K562 (cell line): ENCODE data around the gene RPL15. TPM values are rescaled to one million over a fixed set of nuclear protein-coding genes. Genes with fewer than 3 reads are reported as not detected.

Experiments
- ATAC-seq: fragments of 200-7000 bp; cut with Tn5 transposase; 3 replicates; pipeline ENCODE4 v1.9.1; 2020; ENCODE audit warnings: moderate library complexity
- BruUV-seq: library from RNA; stranded (reverse); fragments of 400-500 nt; replicated peaks from 2 replicates; lab custom pipeline; 2021; lab: Mats Ljungman, UMichigan
- CTCF ChIA-PET: fragments of 300-600 bp; formaldehyde crosslinking; extraction: SDS; loops from one replicate; lab custom pipeline; 2021; ENCODE audit warnings: low intra/inter-chr PET ratio; lab: Yijun Ruan, JAX
- POLR2A ChIA-PET: fragments of 300-600, 350-650 bp; sonication (Branson Sonifier 250); formaldehyde crosslinking; extraction: SDS; loops from one replicate; lab custom pipeline; 2021; ENCODE audit warnings: antibody characterized with exemption, inconsistent platforms; lab: Yijun Ruan, JAX
- DNase-seq, 4 experiments: peaks; one replicate each; pipeline versions ENCODE4 v3.0.0 to v3.0.0-alpha.2; 2011 to 2018; ENCODE audit warnings: low spot score in 3 of 4, mixed read lengths in 3 of 4; ENCODE audit errors: extremely low read depth in 1 of 4
- FAIRE-seq: peaks from 2 replicates; lab custom pipeline; 2011; peaks lifted over from hg19 to GRCh38; lab: Jason Lieb, UNC
- H2AFZ ChIP-seq: 2 replicates; pipeline ENCODE4 v1.6.0; 2011; ENCODE audit warnings: low read depth, low read length, control low read depth, inconsistent platforms
- H3K27ac ChIP-seq: fragments of 200-600 bp; 3 replicates; pipeline ENCODE4 v1.8.0; 2011; ENCODE audit warnings: low read depth, mild to moderate bottlenecking, control low read depth, inconsistent platforms, low read length, moderate library complexity, mixed read lengths; ENCODE audit errors: extremely low read depth
- H3K27me3 ChIP-seq, 2 experiments: fragments of 300-600 bp in 1 of 2; 2 replicates in 1 of 2; 3 replicates in 1 of 2; pipeline versions ENCODE4 v1.6.0 to v1.8.0; 2011; ENCODE audit warnings: inconsistent platforms in 2 of 2, low read length in 2 of 2, mild to moderate bottlenecking in 1 of 2, mixed read lengths in 1 of 2, moderate library complexity in 1 of 2; ENCODE audit not compliant: control insufficient read depth in 2 of 2, insufficient read depth in 2 of 2
- H3K36me3 ChIP-seq: fragments of 300-600 bp; 3 replicates; pipeline ENCODE4 v1.8.0; 2011; ENCODE audit warnings: mild to moderate bottlenecking, low read length, inconsistent platforms; ENCODE audit not compliant: control insufficient read depth, insufficient read depth
- H3K4me1 ChIP-seq, 2 experiments: fragments of 200-600 bp in 1 of 2; replicated peaks in 1 of 2; 2 replicates in 1 of 2; 3 replicates in 1 of 2; pipeline versions ENCODE4 v1.5.1 to v1.8.0; 2011; ENCODE audit warnings: inconsistent platforms in 2 of 2, low read length in 2 of 2, mild to moderate bottlenecking in 1 of 2, mixed read lengths in 1 of 2, moderate library complexity in 1 of 2; ENCODE audit not compliant: control insufficient read depth in 2 of 2, insufficient read depth in 2 of 2
- H3K4me2 ChIP-seq: 2 replicates; pipeline ENCODE4 v1.6.1; 2011; ENCODE audit warnings: low read length, control low read depth, inconsistent platforms, mixed read lengths; ENCODE audit not compliant: insufficient read depth
- H3K4me3 ChIP-seq: fragments of 200-600 bp; sonication (generic), shearing (Covaris generic); 2 replicates; pipeline ENCODE4 v1.5.1; 2016; ENCODE audit warnings: control low read depth, inconsistent platforms
- H3K79me2 ChIP-seq: fragments of 200-600 bp; 3 replicates; pipeline ENCODE4 v1.8.0; 2011; ENCODE audit warnings: low read length, inconsistent platforms; ENCODE audit not compliant: control insufficient read depth, insufficient read depth
- H3K9ac ChIP-seq, 2 experiments: 2 replicates each; pipeline versions ENCODE4 v1.6.0 to v1.6.1; 2011; ENCODE audit warnings: low read depth in 2 of 2, low read length in 2 of 2, control low read depth in 1 of 2, inconsistent platforms in 1 of 2, mild to moderate bottlenecking in 1 of 2, mixed read lengths in 1 of 2; ENCODE audit not compliant: insufficient read depth in 1 of 2
- H3K9me1 ChIP-seq: one replicate; pipeline ENCODE4 v1.6.0; 2011; ENCODE audit warnings: inconsistent platforms, mild to moderate bottlenecking, low read length, moderate library complexity; ENCODE audit not compliant: control insufficient read depth, insufficient read depth
- H3K9me3 ChIP-seq: replicated peaks from 2 replicates; pipeline ENCODE4 v1.5.1; 2011; ENCODE audit warnings: low read depth, low read length, inconsistent platforms; ENCODE audit not compliant: control insufficient read depth, insufficient read depth
- H4K20me1 ChIP-seq: replicated peaks from 2 replicates; pipeline ENCODE4 v1.6.1; 2011; ENCODE audit warnings: low read length, inconsistent platforms, mixed read lengths; ENCODE audit not compliant: control insufficient read depth, insufficient read depth
- CCNT2 ChIP-seq: IDR thresholded peaks from 2 replicates; pipeline ENCODE4 v1.6.1; 2011; ENCODE audit warnings: borderline replicate concordance, low read depth, mild to moderate bottlenecking, moderate library complexity, mixed read lengths, low read length; ENCODE audit not compliant: insufficient read length; ENCODE audit errors: extremely low read depth
- E2F4 ChIP-seq: sonication (generic); formaldehyde crosslinking; IDR thresholded peaks from 2 replicates; pipeline ENCODE4 v1.8.0; 2022; ENCODE audit warnings: mild to moderate bottlenecking, low read depth, missing genetic modification reagents
- E2F6 ChIP-seq, 2 experiments: IDR thresholded peaks; 2 replicates each; pipeline ENCODE4 v1.6.1; 2011; ENCODE audit warnings: borderline replicate concordance in 1 of 2, control low read depth in 1 of 2, low read depth in 1 of 2, low read length in 1 of 2, mild to moderate bottlenecking in 1 of 2, mixed read lengths in 1 of 2, moderate library complexity in 1 of 2; ENCODE audit not compliant: insufficient read depth in 1 of 2, insufficient read length in 1 of 2, poor library complexity in 1 of 2, severe bottlenecking in 1 of 2; ENCODE audit errors: extremely low read depth in 1 of 2
- ELF4 ChIP-seq: fragments of 450-650 bp; formaldehyde crosslinking; IDR thresholded peaks from 2 replicates; pipeline ENCODE4 v1.4.0; 2022; ENCODE audit warnings: missing genetic modification characterization
- FOXK1 ChIP-seq: sonication (generic); formaldehyde crosslinking; IDR thresholded peaks from 2 replicates; pipeline ENCODE4 v1.8.0; 2022; ENCODE audit warnings: missing genetic modification reagents, mild to moderate bottlenecking, borderline replicate concordance
- KAT2B ChIP-seq: IDR thresholded peaks from one replicate; pipeline ENCODE4 v1.6.1; 2012; ENCODE audit warnings: low read depth, mild to moderate bottlenecking, control low read depth, inconsistent platforms, low read length, moderate library complexity
- POLR2A ChIP-seq: fragments of 450-650 bp; conservative IDR thresholded peaks from 2 replicates; pipeline ENCODE4 v1.6.1; 2016
- RBM39 ChIP-seq: fragments of 200-400 bp; formaldehyde crosslinking; optimal IDR thresholded peaks from 2 replicates; pipeline ENCODE3; 2018; ENCODE audit warnings: low read depth, low read length
- SIX5 ChIP-seq, 2 experiments: IDR thresholded peaks; 2 replicates each; pipeline ENCODE4 v1.6.1; 2011; ENCODE audit warnings: low read length in 2 of 2, borderline replicate concordance in 1 of 2, low read depth in 1 of 2, mild to moderate bottlenecking in 1 of 2, moderate library complexity in 1 of 2; ENCODE audit not compliant: insufficient read depth in 1 of 2
- SRF ChIP-seq, 2 experiments: fragments of 250-450, 450-650 bp in 1 of 2; sonication (Bioruptor Pico) in 1 of 2; sonication (generic) in 1 of 2; formaldehyde crosslinking; IDR thresholded peaks; 2 replicates each; pipeline versions ENCODE4 v1.5.0 to v1.5.1; 2020 to 2022; ENCODE audit warnings: mild to moderate bottlenecking in 1 of 2, missing genetic modification reagents in 1 of 2
- TCFL5 ChIP-seq: fragments of 250-450 bp; sonication (Bioruptor Pico); conservative IDR thresholded peaks from 2 replicates; pipeline ENCODE4 v1.6.1; 2021; ENCODE audit warnings: mild to moderate bottlenecking, moderate library complexity, matching md5 sums
- TSC22D4 ChIP-seq: fragments of 450-650 bp; IDR thresholded peaks from 2 replicates; pipeline ENCODE4 v1.6.1; 2016; ENCODE audit warnings: missing genetic modification characterization, missing biosample characterization, control low read depth
- XRCC3 ChIP-seq: fragments of 450-650 bp; IDR thresholded peaks from 2 replicates; pipeline ENCODE4 v1.6.1; 2017; ENCODE audit warnings: mild to moderate bottlenecking, moderate library complexity
- ZC3H4 ChIP-seq: sonication (generic); formaldehyde crosslinking; IDR thresholded peaks from 2 replicates; pipeline ENCODE4 v1.9.0; 2021; ENCODE audit warnings: missing genetic modification reagents, borderline replicate concordance
- ZHX1 ChIP-seq: fragments of 150-350 bp; conservative IDR thresholded peaks from 2 replicates; pipeline ENCODE4 v1.6.1; 2014; ENCODE audit warnings: low read length
- ZNF124 ChIP-seq: sonication (generic); formaldehyde crosslinking; IDR thresholded peaks from 2 replicates; pipeline ENCODE4 v1.8.1; 2022; ENCODE audit warnings: missing genetic modification reagents
- ZNF184 ChIP-seq: sonication (generic); formaldehyde crosslinking; IDR thresholded peaks from 2 replicates; pipeline ENCODE4 v1.5.0; 2020; ENCODE audit warnings: missing genetic modification reagents
- ZNF696 ChIP-seq: fragments of 250-450 bp; sonication (Bioruptor Pico); conservative IDR thresholded peaks from 2 replicates; pipeline ENCODE4 v1.4.0; 2020; ENCODE audit warnings: mild to moderate bottlenecking, moderate library complexity
- WGBS: fragments of 100-300 bp; shearing (Covaris generic); methylation state at CpG from one replicate; pipeline ENCODE4 v1.1.6; 2016; ENCODE audit warnings: low coverage, mixed read lengths; ENCODE audit not compliant: insufficient coverage; ENCODE audit errors: missing lambda C conversion rate; 5-methylcytosine and 5-hydroxymethylcytosine counted together
- in situ Hi-C: fragments of 300-500 bp; cut with MboI; formaldehyde crosslinking; loops from 4 replicates; pipeline ENCODE4 v1.15.0; 2018; ENCODE audit warnings: inconsistent platforms, mixed read lengths
- intact Hi-C: fragments of 100-400 bp; cut with micrococcal nuclease; formaldehyde crosslinking; loops from 2 replicates; pipeline ENCODE4 v1.14.2; 2022
- polyA plus RNA-seq, 8 experiments: library from polyadenylated mRNA; depleted of rRNA in 4 of 8; stranded (reverse) in 5 of 8; unstranded in 3 of 8; fragments of >200 nt; fragmentation: Nextera tagmentation in 2 of 8; fragmentation: Illumina TruSeq in 1 of 8; extraction: Ambion mirVana in 2 of 8; extraction: Trizol in 1 of 8; gene quantifications; 2 replicates each; pipeline versions ENCODE4 v1.2.1 to v1.2.3, GENCODE V29; 2011 to 2014; ENCODE audit warnings: inconsistent platforms in 1 of 8, missing spikeins in 1 of 8
- total RNA-seq, 7 experiments: library from RNA; depleted of rRNA in 6 of 7; stranded (reverse); fragments of >200 nt in 6 of 7; fragmentation: Illumina TruSeq in 2 of 7; extraction: Trizol in 2 of 7; gene quantifications; 2 replicates each; pipeline versions ENCODE4 v1.2.1 to v1.2.3, GENCODE V29; 2011 to 2021; ENCODE audit warnings: low replicate concordance in 1 of 7

The RPL15 gene
- total and polyA plus RNA-seq, 9 of the 15 experiments (the other 6 are each of a cell fraction or from before 2014, with no cell fraction given): 2,393 to 8,850 (median 3,928) TPM

- BruUV-seq: no TSS peak
- no peak overlapping the region for H3K27ac ChIP-seq
- no peaks in the 10 kb centered on the region for H3K9me1 ChIP-seq
- no peak for ATAC-seq
- no peaks in the 10 kb centered on the region for H3K27me3 ChIP-seq
- POLR2A ChIA-PET: interaction anchor here (1.1 to 8.9 kb wide), 2 partner anchors 7 to 13 kb away, joined by 5 to 81 read pairs; partner anchors contain the start of genes NKIRAS1 and RPL15
- H3K36me3 ChIP-seq: no peaks in the 10 kb centered on the region
- H3K9me3 ChIP-seq: no peaks in the 10 kb centered on the region
- peak overlapping the region; percentile 74 for H2AFZ ChIP-seq
- CTCF ChIA-PET: no interaction called here
- WGBS: 26% methylated on average over 3 of the region's 3 CpGs
- no peaks in the 10 kb centered on the region; a peak in 1 of 5 replicates for H3K4me1 ChIP-seq
- peak; percentile 26 for FAIRE-seq
- H3K4me3 ChIP-seq: no peak overlapping the region
- no peak overlapping the region for H3K4me2 ChIP-seq
- in situ Hi-C loops (no loop called here), intact Hi-C loops (no loop called here)
- H3K79me2 ChIP-seq: no peaks in the 10 kb centered on the region
- DNase-seq: no peak
- H3K9ac ChIP-seq: no peak overlapping the region
- H4K20me1 ChIP-seq: no peaks in the 10 kb centered on the region
- TF ChIP-seq SIX5 (IDR thresholded peaks at IDR 0.05; ENCODE audit: borderline replicate concordance in 1 of 2, insufficient read depth in 1 of 2, low read depth in 1 of 2, low read length in 2 of 2) (no peak), ZC3H4 (no peak), E2F4 (CRISPR knock-in tag) (no peak), ZNF696 (no peak), E2F6 (IDR thresholded peaks at IDR 0.05; ENCODE audit: borderline replicate concordance in 1 of 2, extremely low read depth in 1 of 2, insufficient read depth in 1 of 2, insufficient read length in 1 of 2, low read depth in 1 of 2, low read length in 1 of 2, poor library complexity in 1 of 2, severe bottlenecking in 1 of 2) (no peak), ZNF124 (no peak), ZNF184 (CRISPR knock-in tag) (no peak), FOXK1 (no peak), XRCC3 (no peak), TSC22D4 (tag) (no peak), SRF (CRISPR knock-in tag; IDR thresholded peaks at IDR 0.05) (no peak), TCFL5 (CRISPR knock-in tag) (no peak), KAT2B (no peak), CCNT2 (no peak), RBM39 (peak; percentile 88), ZHX1 (no peak), ELF4 (CRISPR knock-in tag) (peak; percentile 23; the same call in 1 of the 2 replicates), POLR2A (no peak)
Measured at GRCh38 chr3:23931597-23931996, 14.7 kb downstream of the RPL15 start.
